HT-29 (cell line): ENCODE results near the gene FRMD1. TPM values are rescaled to one million over a fixed set of nuclear protein-coding genes. Genes with fewer than 3 reads are reported as not detected.

Experiments
- DNase-seq: peaks from one replicate; pipeline ENCODE4 v3.0.0-alpha.2; 2015; ENCODE audit warnings: low spot score
- total RNA-seq: library from RNA; depleted of rRNA; stranded (reverse); fragments of >200 nt; shearing (Covaris generic); gene quantifications from 2 replicates; pipeline ENCODE4 v1.2.3, GENCODE V29; 2014

The FRMD1 gene
- total RNA-seq, 1 experiment from 2014 or later: not detected

DNA sequence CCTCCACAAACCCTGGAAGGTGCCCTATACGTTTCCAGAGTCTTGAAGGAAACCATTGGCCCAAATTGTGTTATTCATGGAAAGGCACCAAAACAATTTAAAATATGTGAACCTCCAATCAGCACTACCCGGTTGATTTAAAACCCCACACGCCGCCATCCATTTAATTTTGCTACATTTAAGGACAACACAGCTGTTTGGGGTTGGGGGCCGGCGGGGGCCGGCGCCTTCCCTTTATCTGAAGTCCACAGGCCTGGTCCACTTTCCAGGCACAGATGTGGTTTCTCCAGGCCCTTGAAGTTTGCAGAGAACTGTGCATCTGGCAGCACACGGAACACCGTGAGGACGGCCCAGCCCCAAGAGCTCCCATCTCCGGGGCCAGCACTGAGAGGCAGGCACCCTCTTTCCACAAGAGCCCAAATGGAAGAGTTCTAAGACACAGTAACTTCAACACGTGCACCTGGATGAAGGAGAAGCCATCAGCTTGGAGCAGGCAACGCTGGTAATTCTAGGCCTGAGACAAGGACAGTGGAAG is 16.8 kb upstream of the FRMD1 start:
- no peak for DNase-seq

DNA sequence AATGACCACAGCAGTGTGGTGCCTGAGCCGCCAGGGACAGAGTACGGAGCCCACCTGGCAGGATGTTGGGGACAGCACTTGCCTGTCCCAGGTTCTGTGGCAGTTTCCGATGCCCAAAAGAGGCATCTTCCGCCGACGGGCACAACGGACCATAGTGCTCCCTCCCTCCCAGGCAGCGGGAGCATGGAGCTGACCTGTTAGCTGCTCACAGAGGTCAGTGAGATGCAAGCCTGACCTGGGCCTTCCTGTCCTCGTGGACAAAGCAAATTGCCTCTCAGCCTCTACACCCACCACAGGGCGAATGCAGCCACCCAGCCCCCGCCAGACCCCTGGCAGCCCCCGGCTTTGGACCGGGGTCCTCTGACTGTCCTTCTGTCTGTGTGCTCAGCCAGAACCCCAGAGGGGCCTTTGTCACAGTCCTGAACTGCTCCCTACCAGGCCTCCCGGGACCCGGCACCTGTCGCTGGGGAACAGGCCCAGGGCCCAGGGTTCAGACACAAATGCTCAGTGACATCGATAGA is 16.2 kb upstream of the FRMD1 start:
- no peak for DNase-seq

DNA sequence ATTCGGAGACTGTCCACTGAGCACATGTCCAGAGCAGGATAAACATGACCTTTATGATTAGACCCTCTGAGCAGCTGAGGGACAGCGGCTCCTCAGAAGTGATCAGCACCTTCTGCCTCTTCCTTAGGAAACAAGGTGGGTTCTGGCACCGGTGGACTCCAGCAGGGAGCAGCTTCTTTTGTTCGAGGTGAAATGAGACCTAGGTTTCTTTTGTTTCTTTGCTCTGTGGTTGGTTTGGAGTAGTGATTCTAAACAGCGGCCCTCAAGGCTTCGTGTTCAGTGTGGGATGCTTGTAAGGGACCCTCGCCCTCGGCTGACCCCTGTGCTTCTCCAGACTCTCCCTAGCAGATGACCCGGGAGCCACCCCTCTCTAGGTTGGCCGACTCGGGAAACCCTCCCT is 14.6 kb upstream of the FRMD1 start:
- no peak for DNase-seq

- DNase-seq: no peak
Measured at GRCh38 chr6:168093071-168093505, 14.1 kb upstream of the FRMD1 start.

DNA sequence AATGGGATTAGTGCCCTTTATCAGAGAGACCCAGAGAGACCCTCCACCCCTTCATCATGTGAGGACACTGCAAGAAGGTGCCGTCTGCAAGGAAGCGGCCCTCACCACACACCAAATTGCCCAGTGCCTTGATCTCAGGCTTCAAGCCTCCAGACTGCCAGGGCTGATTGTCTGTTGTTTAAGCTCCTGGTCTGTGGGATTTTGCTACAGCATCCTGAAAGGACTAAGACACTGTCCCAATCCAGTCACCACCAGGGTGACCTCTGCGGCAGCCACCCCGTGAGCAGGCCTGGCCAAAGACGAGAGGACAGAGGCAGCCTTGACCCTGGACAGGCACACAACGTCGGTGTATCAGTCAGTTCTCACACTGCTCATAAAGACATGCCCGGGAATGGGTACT is 13.5 kb upstream of the FRMD1 start:
- no peak for DNase-seq

DNA sequence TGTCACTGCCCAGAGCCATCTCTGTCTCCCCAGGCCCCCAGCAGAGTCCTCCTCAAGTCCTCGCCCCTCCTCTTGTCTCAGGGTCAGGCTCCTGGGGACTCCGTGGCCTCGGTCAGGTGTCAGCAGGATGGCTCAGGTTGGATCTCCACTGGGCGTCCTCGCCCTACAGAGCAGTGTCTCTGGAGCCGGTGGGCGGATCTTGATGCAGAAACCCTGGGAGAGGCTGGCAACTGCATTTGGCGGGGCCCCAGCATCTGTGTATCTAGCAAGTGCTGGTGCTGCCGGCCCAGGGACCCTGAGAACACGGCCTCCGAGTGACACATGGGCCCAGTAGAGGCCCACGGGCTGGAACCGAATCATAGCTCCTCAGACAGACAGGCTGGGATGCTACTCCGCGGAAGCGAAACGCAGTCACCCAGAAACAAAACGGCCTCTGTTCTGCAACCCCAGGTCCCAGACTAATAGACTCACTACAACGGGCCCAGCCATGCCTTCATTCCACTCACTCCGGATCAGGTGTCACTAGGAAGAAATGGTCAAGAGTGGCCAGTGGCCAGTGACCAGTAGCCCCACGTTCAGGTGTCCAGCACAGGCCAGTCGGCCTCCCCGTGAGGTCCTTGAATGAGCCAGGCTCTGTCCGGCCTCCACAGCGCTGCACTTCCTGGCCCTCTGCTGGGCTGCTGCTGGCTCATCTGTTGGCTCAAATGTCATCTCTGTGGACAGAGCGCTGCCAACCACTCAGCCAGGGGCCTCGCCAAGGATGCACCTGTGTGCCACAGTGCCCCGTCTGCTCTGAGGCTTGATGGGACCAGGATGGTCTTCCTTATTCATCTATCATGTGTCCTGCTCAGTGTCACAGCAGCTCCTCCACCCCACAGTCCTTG is 12.6 kb upstream of the FRMD1 start:
- DNase-seq: no peak

DNA sequence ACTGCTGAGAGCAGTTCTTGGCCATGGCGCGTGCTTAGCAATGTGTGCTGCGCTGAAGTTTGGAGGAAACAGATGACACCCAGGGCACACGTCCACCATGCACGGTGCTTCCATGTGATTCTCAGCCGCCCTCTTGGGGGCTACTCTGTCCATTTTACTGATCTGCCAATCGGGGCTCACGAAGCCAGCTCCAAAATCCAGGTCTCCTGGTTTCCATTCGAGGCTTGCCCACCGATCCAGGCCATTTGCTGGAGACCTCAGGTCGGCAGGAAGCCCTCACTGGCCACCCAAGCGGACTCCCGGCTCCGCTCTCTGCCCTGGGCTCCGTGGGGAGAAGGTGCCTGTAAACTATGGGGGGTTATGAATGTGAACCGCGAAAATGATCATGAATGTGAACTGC is 11.7 kb upstream of the FRMD1 start:
- DNase-seq: no peak

DNA sequence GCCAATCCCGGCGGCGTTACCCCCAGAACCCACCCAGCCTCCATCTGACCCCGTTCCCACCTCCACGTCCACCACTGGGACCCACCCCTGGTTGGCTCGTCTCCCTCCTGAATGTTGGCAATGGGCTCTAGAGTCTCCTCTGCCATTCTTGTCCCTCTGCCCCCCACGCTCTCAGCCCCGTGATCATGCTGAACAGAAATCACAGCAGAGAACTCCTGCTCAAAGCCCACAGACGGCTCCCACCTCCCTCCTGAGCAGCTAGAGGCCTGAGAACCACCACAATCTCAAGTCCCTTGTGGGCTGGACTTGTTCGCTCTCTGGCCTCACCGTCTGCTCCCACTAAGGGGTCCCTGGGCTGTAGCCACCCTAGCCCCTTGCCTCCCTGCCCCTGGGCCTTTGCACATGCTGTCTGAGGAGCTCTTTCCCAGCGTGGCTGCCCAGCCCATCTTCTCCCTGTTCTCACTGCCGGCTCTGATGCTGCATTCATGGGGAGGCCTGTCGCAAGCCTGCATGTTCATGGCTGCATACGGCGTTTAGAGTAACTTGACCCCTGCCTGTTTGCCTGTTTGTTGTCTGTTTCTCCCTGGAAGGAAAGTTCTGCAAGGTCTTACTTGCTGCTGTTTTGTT is 11.2 kb upstream of the FRMD1 start:
- no peak for DNase-seq

DNA sequence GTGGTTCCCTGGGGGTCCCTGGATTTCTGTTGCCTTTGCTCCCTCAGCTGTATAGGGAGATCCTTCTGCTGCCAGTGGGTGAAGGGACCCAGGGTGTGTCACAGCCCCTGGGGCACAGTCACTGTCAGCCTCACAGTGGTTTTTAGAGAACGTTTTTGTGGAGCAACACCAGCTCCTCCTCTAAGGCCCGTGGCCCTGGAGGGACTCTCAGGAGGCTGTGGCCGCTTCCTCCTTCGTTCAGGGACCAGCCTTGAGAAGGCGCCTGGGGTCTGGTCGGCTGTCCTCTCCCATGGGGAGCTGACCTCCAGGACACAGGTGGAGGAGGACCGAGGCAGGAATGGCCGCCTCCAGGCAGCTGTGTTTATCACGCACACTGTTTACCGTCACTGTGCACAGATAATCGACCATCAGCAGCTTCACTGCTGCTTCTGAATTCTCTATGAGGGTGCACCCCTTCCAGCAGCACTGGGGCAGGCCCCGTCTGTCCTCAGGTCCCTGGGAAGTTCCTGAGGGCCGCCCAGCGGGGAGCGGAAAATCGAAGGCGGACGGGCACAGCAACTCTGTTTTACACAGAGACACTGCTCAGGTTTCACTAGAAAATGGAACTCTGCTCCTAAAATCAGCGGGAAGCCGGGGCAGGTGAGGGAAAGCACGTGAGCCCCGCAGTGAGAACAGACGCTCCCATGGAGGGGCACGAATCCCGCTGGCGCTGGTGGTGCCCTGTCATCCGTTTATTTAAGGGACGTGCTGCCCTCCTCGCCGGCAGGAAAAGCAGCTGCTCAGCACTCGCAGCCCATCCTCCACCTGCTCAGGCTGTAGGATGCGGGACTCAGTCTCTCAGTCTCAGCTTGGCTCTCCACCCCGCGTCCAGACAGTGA is 10.4 kb upstream of the FRMD1 start:
- no peak for DNase-seq

GRCh38 chr6:168088161-168089053 is 9.4 kb upstream of the FRMD1 start:
- DNase-seq: no peak

- no peak for DNase-seq
Measured at GRCh38 chr6:168087436-168088160, 8.6 kb upstream of the FRMD1 start.

DNA sequence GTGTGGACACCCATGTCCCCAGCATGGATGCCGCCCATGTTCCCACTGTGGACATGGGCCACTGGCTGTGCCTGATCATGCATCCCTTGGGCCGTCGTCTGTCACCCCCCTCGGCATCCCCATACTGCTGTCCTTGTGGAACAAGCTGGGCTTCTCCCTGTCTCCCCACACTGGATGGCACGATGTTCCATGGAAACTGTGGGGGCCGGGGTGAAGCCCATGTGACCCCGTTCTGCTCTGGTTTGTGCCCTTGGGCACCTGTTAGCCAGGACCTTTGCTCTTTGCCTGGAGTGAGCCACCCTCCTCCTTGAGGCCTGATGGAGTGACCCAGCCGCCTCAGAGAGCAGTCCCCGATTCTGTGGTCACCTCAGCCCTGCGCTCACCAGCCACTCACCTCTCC is 7.6 kb upstream of the FRMD1 start:
- no peak for DNase-seq

DNA sequence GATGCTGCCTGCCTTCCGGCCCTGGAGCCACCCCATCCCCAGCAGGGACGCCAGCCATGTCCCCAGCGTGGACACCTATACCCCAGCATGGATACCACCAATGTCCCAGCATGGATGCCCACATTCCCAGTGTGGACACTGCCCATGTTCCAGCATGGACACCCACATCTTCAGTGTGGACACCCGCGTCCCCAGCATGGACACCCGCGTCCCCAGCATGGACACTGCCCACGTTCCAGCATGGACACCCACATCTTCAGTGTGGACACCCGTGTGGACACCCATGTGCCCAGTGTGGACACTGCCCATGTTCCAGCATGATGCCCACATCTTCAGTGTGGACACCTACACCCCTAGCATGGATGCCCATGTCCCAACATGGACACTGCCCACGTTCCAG is 7.1 kb upstream of the FRMD1 start:
- DNase-seq: no peak

- DNase-seq: no peak
Measured at GRCh38 chr6:168084465-168085160, 5.6 kb upstream of the FRMD1 start.

DNA sequence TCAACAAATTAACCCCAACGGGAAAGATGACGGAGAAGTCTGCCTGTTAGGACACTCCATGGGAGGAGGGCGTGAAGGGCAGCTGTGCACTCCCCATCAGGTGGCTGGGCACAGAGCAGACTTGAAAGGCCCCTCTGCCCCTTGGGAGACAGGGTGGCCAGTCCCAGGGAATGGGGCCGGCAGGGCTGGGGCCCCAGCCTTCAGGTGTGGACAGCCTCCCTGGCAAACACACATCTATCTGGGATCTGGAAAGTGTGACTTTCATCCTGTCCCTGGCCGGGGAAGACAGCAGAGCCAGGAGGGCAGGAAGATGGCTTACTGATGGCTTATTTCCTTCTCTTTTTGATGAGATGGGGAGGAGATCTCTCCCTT is 4.5 kb upstream of the FRMD1 start:
- DNase-seq: no peak

- no peak for DNase-seq
Measured at GRCh38 chr6:168082860-168083513, 4.0 kb upstream of the FRMD1 start.

DNA sequence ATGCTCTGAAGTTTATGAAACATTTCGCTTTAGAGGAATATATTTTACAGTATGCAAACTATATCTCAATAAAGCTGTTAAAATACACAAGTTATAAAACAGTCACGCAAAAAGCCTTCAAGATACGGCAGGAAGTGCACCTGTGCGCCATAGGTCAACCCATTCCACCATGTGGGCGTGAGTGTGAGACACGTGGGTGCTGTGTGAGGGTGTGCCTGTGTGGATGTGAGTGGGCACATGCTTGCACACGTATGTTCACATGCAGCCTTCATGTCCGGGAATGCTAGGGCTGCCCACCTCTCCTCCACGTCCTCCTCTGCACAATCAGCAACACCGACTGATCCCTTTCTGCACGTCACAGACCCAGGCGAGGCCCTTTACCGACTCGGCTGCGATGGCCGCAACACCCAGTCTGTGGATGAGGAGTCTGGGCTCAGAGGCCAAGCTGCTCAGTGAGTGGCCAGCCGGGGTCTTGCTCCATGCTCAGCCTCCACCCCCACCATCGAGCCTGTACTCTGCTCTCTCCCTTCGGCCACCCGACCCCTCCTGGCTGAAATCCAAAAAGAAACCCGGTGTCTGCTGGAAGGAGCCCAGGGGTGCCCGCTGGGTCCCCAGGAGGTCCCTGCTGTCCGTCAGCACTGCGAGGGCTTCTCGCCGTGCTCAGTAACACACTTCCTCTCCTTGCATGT is 3.0 kb upstream of the FRMD1 start:
- DNase-seq: no peak

DNA sequence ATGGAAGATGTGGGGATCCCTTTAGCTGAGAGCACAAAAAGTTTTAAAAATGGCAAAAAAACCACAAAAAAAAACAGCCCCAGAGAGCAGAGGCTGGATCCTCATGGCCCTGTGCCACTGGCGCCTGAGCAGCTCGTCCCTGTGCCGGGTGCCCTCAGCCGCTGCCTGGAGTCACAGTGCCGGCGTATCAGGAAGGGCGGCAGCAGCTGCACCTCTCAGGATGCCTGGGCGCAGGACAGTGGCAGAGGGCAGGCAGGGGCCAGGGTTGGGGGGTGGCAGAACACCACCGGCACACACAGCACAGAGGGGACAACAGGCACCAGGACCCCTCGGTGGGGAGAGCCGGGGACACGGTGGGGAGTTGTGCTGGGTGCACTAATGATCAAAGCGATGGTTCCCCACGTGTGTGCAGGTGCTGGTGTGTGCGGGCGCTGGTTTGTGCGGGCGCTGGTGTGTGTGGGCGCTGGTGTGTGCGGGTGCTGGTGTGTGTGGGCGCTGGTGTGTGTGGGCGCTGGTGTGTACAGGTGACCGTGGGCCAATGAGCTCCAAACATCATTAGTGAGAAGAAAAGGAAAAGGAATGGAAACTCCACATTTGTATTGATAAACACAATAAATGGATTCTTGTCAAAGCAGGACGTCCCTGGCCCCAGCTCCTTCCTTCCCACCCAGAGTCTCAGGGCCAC is 1.5 kb upstream of the FRMD1 start:
- DNase-seq: no peak
